Omental fat pad (tissue), 4 donors: ENCODE results near the gene GID8. TPM values are rescaled to one million over a fixed set of nuclear protein-coding genes. Genes with fewer than 3 reads are reported as not detected.

ENCODE experiments used
- ATAC-seq: fragments of 150-250 bp; one replicate; pipeline ENCODE4 v1.9.1; 2016; ENCODE audit warnings: mild to moderate bottlenecking, moderate library complexity; ENCODE audit not compliant: low FRiP score
- DNase-seq: peaks from one replicate; pipeline ENCODE4 v3.0.0-alpha.2; 2019; ENCODE audit warnings: low spot score
- total RNA-seq, 4 donors: library from RNA; depleted of rRNA; stranded (reverse); fragments of >200 nt; gene quantifications; one replicate each; pipeline ENCODE4 v1.1.0, GENCODE V29; 2016
- TF ChIP-seq, protein P1 (sequence below), 3 donors: fragments of 450-650 bp; IDR thresholded peaks; one replicate each; pipeline ENCODE4 v1.5.1; 2016 to 2017; ENCODE audit warnings: antibody characterized with exemption in 3 of 3, mild to moderate bottlenecking in 3 of 3, moderate library complexity in 2 of 3

GID8 gene
- total RNA-seq, 4 donors from 2014 or later: 21.7 to 33.4 (median 25.5) TPM

DNA sequence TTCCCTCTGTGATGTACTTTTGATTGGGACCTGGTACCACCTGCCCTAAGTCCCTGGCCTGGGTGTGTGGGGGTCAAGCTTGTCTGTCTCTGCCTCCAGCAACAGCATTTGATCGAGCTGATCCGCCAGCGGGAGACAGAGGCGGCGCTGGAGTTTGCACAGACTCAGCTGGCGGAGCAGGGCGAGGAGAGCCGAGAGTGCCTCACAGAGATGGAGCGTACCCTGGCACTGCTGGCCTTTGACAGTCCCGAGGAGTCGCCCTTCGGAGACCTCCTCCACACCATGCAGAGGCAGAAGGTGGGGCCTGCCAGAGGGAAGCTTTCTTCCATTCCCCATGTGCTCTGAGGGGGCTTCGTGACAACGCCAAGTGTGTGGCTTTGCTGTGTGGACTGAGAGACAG is 5.4 kb downstream of the GID8 start:
- ATAC-seq (no peak), DNase-seq (no peak)
- TF ChIP-seq, protein P1, sequence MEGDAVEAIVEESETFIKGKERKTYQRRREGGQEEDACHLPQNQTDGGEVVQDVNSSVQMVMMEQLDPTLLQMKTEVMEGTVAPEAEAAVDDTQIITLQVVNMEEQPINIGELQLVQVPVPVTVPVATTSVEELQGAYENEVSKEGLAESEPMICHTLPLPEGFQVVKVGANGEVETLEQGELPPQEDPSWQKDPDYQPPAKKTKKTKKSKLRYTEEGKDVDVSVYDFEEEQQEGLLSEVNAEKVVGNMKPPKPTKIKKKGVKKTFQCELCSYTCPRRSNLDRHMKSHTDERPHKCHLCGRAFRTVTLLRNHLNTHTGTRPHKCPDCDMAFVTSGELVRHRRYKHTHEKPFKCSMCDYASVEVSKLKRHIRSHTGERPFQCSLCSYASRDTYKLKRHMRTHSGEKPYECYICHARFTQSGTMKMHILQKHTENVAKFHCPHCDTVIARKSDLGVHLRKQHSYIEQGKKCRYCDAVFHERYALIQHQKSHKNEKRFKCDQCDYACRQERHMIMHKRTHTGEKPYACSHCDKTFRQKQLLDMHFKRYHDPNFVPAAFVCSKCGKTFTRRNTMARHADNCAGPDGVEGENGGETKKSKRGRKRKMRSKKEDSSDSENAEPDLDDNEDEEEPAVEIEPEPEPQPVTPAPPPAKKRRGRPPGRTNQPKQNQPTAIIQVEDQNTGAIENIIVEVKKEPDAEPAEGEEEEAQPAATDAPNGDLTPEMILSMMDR (IDR thresholded peaks at IDR 0.05): no peak

DNA sequence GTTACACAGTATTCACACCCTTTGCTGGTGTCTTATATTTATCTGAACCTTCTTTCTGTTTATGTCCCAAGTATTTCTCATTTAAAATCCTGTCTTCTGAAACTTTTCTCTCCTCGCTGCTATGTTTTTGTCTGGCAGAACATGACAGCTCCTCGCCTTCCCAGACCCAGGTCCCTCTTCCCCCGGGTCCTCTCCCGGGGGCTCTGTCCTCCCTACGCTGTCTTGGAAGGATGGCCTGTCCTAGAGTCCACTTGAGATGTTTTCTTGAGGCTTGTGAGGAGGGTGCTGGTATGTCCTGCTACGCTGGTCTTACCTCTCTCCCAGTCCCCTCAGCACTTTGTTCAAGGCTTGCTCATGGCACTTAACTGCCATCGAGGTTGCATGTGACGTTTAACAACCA is 6.2 kb downstream of the GID8 start:
- DNase-seq (no peak), ATAC-seq (no peak)
- TF ChIP-seq, protein P1 (IDR thresholded peaks at IDR 0.05): no peak

DNA sequence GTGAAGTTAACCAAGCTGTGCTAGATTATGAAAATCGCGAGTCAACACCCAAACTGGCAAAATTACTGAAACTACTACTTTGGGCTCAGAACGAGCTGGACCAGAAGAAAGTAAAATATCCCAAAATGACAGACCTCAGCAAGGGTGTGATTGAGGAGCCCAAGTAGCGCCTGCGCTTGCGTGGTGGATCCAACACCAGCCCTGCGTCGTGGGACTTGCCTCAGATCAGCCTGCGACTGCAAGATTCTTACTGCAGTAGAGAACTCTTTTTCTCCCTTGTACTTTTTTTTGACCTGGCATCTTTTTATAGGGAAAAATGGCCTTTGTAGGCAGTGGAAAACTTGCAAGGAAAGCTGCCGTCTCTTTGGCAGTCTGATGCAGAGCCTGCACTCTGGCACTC is 6.8 kb downstream of the GID8 start:
- no peak for ATAC-seq
- DNase-seq: no peak
- TF ChIP-seq, protein P1 (IDR thresholded peaks at IDR 0.05): no peak

DNA sequence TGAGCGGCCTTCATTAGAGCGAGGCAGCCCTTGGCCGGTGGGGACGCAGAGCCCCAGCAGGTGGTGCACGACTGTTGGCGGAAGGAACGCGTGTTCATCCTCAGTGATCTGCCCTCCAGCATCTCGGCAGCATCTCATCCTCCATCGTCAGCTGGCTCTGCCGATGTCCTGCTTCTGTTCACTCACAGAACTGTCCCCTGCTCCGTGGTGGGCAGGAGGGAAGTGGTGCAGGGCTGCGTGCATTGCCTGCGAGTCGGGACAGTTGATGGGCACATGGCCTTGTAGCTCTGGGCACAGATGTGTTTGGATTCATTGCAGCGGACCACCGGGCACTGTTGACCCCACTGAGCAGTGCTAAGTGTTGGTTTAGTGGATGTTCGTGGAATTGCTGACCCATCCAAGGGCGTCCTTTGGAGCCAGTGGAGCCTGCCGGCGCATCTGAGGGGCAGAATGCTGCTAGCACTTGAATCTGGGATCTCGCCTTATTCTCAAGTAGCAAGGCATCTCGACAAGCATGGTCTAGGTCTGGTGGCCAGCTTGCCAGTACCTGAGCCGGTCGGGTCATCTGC is 7.9 kb downstream of the GID8 start:
- no peak for DNase-seq
- ATAC-seq: no peak
- TF ChIP-seq, protein P1 (IDR thresholded peaks at IDR 0.05): no peak

DNA sequence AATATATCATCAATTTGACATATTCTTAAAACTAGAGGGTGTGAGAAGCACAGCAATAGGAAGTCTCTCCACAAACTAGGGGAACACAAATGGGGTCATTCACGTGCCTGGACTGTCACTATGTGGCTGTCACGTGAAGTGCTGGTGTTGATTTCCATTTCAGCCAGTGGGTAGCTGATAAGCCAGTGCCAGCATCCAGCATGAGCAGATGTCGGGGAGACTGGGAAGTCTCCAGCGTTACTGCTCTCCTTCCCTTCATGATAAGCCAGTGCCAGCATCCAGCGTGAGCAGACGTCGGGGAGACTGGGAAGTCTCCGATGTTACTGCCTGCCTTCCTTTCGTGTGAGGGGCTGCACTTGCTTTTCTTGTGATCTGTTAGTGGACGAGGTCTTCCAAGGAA is 9.0 kb downstream of the GID8 start:
- TF ChIP-seq, protein P1 (IDR thresholded peaks at IDR 0.05): no peak
- ATAC-seq: no peak
- DNase-seq: no peak

DNA sequence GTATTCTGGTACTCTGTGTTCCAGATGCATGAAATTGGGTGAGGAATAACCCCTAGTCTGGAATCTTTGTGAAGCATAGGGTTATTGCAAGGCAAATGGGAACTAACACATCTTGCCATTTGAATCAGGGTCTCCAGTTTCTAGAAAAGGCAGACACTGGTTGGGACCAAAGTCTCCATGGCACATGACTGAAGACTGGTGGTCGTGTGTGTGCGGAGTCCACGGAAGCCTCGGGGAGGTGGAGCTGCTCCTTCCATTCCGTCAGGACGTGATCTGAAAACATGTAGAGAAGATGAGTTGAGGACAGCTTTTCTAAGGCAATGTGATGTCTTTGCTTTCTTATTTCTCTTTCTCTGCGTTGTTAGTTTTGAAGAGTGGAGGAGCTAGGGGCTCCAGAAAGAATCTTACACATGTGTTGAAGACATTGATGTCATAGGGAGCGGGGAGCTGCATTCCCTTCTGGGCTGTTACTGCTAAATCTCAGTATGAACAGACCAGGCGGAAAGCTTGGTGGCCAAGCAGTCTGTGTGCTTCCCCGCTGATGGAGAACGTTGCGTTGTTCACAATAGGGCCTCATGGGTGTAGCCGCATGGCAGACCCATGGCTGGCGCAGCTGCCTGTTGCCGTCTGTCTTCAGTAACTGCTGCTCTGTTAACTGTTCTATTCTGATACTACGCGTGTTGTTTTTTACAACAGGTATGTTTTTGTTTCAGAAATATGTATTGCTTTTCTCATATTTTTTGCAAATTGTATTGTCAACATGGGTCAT is 9.8 kb downstream of the GID8 start:
- ATAC-seq (no peak), DNase-seq (no peak)
- TF ChIP-seq, protein P1 (IDR thresholded peaks at IDR 0.05): no peak
